DND-41 (cell line): ENCODE results near the gene SPIB.

ENCODE experiments used
- CTCF ChIP-seq: IDR thresholded peaks from 2 replicates; pipeline ENCODE4 v1.5.1; 2012; ENCODE audit warnings: borderline replicate concordance, low read length, moderate library complexity, mild to moderate bottlenecking; ENCODE audit not compliant: poor library complexity, severe bottlenecking; ENCODE audit errors: extremely low read depth
- EZH2 ChIP-seq: IDR thresholded peaks from 3 replicates; pipeline ENCODE4 v1.6.1; 2012; ENCODE audit warnings: borderline replicate concordance, low read depth, mild to moderate bottlenecking, moderate library complexity, low read length, inconsistent platforms; ENCODE audit not compliant: severe bottlenecking

GRCh38 chr19:50476224-50476906 is 57.6 kb downstream of the SPIB start, which contains the start of the genes EMC10 and GARIN5A:
- TF ChIP-seq CTCF (no peak), EZH2 (no peak)
